GM18507 (cell line): ENCODE results near the gene FAR2.
"Not testable (repeated sequence)": the region's sequence is repeated elsewhere in the genome, so short reads cannot be mapped to it uniquely, and the experiment has no call there.

ENCODE experiments used
- DNase-seq: peaks from one replicate; pipeline ENCODE4 v3.0.0; 2011; ENCODE audit warnings: low read depth; ENCODE audit not compliant: insufficient read length; ENCODE audit errors: extremely low spot score
- FAIRE-seq: peaks from 2 replicates; lab custom pipeline; 2011; peaks lifted over from hg19 to GRCh38; lab: Jason Lieb, UNC

The FAR2 gene

GRCh38 chr12:29374913-29375312 is 225.8 kb downstream of the FAR2 start:
- no peak for FAIRE-seq
- DNase-seq: no peak

GRCh38 chr12:29376118-29376517 is 227.0 kb downstream of the FAR2 start:
- FAIRE-seq (no peak), DNase-seq (no peak)

- FAIRE-seq: peak; percentile 98
Measured at GRCh38 chr12:29380536-29381523, 231.8 kb downstream of the FAR2 start, which contains the start of gene ERGIC2. Gene ERGIC2 (minus strand): TSS chr12:29381172. CDS start chr12:29371633, 9,539 bp downstream.

GRCh38 chr12:29382251-29382650 is 233.2 kb downstream of the FAR2 start:
- DNase-seq (no peak), FAIRE-seq (no peak)

More at GRCh38 chr12:29380536-29381523, 231.8 kb downstream of the FAR2 start, which contains the start of gene ERGIC2:
- DNase-seq: peak; percentile 82

- DNase-seq, FAIRE-seq: not testable (repeated sequence)
Measured at GRCh38 chr12:29385194-29385593, 236.1 kb downstream of the FAR2 start.
